H54 (cell line): ENCODE results near the gene CREB3.

Source experiments
- DNase-seq: peaks from one replicate; pipeline ENCODE4 v3.0.0; 2011; ENCODE audit warnings: low spot score, mixed read lengths; ENCODE audit not compliant: insufficient read length
- FAIRE-seq: peaks from 3 replicates; lab custom pipeline; 2011; peaks lifted over from hg19 to GRCh38; lab: Jason Lieb, UNC
- POLR2A ChIP-seq: IDR thresholded peaks from 2 replicates; pipeline ENCODE4 v1.6.1; 2011; ENCODE audit warnings: low read depth, mild to moderate bottlenecking, low read length

Gene CREB3

DNA sequence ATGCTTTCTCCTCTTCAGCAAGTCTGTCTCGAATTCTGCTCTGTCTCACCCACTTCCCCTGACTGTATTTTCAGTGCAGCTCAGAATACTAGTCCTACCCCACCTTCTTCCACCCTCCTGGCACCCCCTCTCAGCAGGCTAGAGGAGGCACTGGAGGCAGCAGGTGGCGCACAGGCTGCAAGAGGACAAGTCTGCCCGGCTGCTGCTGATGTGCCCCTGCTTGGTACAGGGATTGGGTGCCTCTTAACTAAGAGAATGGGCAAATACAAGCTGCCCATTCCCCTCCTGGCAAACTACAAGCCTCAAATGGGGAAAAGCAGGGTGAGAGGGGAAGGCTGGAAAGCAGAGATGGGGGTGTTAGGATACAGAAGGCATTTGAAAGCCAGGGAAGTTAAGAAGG lies 5.5 kb upstream of the CREB3 start:
- TF ChIP-seq POLR2A, result no peak
- FAIRE-seq (no peak), DNase-seq (no peak)

DNA sequence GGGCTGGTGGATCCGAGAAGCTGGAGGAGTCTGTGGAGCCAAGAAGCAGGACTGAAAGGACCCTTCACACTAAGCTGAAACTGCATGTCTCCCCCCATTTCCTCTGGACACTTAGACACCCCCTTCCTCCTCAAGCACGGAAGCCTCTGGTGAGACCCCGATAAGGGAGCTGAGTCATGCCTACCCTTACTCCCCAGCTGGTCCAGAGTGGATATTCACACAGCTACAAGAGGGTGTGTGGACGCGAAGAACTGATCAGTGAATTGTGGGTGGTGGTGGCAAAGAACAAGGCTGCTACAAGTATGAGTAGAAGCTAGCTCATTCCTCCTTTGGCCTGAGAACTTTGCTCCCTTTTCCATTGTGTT lies 4.8 kb upstream of the CREB3 start:
- FAIRE-seq, result no peak
- no peak for TF ChIP-seq POLR2A
- DNase-seq, result no peak

DNA sequence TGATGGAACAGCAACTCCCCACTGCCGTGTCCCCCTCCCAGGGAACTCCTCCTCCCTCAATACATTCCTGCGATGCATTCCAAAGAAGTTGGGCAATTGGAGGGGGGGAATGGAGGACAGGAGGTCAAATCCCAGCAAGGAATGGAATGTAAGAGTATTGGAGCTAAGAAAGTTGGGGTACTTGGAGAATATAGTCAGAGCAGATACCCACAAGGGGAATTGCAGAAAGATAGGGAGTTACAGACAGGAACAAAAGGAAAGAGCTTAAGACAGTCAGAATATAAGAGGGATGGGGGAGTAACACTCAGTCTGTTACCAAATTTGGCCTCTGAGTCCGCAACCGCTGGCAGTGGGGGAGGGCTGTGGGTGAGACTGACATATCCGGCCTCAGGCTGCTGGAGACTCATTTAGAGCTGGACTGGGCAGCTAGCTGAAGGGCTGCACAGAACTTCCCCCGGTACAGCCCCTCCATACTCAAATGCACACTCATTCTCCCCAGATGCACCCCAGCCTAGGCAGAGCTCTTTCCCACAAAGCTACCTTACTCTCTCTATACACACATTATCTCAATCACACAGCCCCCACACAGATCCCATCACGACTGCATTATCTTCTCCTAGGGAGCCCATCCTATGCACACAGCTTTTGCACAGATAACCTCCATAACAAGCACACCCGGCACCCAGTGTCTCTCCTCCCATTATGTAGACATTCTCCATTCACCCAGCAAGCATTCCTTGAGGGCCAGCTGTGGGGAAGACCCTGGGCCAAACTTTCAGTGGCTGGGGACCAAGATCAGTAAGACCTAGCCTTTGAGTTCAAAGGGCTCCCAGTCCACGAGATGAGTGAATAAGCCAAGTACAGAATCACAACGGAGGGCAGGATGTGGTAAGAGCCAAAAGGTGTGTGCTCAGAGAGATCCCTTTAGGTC lies 4.2 kb upstream of the CREB3 start:
- DNase-seq, result peak; percentile 48
- FAIRE-seq, result no peak

DNA sequence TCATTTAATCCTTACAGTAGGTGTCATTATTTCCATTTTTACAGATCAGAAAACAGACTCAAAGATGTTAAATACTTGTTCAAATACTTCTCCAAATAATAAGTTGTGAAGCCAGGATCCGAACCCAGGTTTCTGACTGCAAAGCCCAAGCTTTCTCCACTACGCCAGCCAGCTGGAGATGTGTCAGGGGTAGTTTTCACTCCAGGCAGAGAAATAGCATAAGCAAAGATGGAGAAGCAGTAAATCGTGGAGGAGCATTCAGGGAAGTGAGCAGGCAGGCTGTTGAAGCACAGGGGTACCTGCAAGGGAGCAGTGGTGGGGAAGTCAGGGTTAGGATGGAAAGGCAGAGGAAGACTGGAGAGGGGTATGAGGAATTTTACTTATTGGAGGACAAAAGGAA lies 3.4 kb upstream of the CREB3 start:
- TF ChIP-seq POLR2A, result no peak

More for the DNA sequence above, 4.2 kb upstream of the CREB3 start:
- TF ChIP-seq POLR2A, result no peak

DNA sequence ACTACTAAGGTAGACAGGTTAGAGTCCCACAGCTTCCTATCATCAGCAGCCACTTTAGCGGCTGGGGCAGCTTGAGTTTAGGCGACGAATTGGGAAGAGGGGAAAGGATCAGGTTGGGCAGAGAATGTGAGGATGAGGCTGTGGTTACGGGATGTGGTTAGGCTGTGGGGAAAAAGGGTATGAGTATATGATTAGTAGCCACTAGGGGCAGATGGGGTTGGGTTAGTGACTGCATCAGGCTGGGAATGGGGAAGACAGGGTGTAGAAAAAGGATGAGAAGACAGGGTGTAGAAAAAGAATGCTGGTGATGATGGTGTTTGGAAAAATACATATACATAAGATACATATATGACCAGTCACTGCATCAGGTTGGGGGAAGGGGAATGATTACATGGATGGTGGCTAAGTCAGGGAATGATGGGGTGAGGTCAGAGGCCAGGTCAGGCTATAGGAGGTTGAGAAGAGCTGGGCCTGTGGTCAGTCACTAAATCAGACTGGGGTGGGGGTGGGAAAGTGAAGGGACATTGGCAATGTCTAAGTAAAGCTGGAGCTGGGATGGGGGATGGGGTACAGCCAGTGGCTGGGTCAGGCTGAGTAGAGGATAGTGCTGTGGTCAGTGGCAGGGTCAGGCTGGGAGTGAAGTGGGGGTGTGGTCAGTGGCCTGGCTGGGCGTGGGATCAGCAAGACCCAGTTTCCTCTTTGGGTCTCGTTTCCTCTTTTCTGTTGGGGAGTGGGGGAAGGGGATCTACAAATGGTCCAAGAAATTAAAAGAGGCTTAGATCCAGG lies 2.6 kb upstream of the CREB3 start:
- DNase-seq (peak; percentile 86), FAIRE-seq (peak; percentile 41)
- TF ChIP-seq POLR2A, result no peak

More for the DNA sequence above, 3.4 kb upstream of the CREB3 start:
- FAIRE-seq, result no peak
- DNase-seq, result no peak

DNA sequence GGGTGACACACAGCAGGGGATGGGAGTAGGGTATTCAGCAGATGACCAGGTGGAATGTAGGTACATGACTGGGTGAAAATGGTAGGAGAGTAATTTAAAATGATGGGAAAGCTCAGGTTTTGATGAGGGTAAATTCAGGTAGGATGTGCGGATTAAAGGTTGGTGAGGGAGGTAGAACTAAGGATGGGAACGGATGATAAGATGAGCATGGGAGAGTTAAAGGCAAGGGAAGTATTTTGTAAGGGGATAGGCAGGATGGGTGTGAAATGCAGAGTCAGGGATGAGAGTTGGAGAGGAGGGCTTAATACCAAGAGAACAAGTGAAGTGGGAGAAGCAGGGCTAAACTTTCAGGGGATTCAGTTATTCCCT lies 2.0 kb upstream of the CREB3 start:
- no peak for FAIRE-seq
- no peak for DNase-seq
- TF ChIP-seq POLR2A, result no peak

DNA sequence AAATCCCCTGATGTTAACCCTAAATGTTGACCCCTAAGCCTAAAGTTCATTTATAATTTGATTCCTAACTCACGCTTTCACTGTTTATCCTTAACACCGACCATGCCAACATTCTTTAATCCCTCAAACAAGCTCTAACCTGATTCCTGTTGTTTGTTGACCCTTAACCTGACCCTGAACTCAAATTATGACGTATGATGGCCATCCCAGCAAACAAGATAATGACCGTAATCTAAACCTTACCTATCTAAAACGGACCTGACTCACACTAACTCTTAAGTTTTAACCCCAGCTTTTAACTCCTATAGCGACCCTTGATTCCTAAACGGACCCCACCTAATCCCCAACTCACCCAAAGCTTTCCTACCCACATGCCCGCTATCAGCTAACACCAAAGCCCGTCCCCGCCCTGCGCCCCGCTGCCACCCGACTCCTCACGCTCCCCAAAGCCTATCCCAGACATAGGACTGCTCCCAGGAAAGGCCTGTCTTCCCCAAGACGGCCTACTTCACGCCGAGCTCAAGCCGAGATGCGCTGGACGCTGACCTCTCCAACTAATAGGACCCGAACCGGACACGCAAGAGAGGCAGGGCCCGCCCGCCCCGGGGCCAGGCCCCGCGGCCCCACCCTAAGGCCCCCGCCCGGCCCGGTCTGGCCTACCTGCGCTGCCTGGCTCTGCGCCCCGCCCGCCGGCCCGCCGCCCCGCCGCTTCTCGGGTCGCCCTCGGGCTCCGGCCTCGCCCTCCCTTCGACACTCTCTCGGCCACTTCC lies 866 bp upstream of the CREB3 start:
- no peak for TF ChIP-seq POLR2A
- DNase-seq (peak; percentile 9), FAIRE-seq (no peak)

DNA sequence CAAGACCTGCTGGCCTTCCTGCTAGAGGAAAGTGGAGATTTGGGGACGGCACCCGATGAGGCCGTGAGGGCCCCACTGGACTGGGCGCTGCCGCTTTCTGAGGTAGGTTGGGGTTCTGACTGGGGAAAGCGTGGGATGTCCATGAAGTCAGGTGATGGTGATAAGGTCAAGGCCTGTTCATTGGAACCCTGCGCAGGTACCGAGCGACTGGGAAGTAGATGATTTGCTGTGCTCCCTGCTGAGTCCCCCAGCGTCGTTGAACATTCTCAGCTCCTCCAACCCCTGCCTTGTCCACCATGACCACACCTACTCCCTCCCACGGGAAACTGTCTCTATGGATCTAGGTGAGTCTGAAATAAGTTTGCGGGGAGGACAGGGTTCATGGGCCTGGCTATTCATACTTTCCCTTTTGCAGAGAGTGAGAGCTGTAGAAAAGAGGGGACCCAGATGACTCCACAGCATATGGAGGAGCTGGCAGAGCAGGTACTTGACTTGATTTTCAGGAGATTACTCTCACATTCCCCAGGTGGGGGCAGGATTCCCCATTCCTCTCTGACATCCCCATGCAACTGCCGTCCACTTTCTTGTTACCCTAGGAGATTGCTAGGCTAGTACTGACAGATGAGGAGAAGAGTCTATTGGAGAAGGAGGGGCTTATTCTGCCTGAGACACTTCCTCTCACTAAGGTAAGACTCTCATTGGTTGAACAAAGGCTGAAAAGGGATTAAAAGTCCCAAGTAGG lies 505 bp downstream of the CREB3 start:
- FAIRE-seq (no peak), DNase-seq (peak; percentile 40)
- TF ChIP-seq POLR2A, result no peak

DNA sequence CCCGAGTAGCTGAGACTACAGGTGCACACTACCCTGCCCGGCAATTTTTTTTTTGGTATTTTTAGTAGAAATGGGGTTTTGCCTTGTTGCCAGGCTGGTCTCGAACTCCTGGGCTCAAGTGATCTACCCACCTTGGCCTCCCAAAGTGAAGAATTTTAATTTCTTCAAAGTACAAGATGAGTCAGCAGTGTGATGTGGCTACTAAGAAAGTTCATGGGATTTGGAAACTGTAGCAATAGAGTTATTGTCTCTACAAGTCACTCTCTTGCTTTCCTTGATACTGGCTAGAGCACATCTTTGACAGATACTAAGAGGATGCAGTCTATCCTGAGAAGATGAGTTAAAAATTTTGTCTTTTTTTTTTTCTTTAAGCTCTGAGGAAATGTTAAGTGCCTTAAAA lies 1.6 kb downstream of the CREB3 start:
- no peak for TF ChIP-seq POLR2A
- no peak for DNase-seq
- FAIRE-seq, result no peak

DNA sequence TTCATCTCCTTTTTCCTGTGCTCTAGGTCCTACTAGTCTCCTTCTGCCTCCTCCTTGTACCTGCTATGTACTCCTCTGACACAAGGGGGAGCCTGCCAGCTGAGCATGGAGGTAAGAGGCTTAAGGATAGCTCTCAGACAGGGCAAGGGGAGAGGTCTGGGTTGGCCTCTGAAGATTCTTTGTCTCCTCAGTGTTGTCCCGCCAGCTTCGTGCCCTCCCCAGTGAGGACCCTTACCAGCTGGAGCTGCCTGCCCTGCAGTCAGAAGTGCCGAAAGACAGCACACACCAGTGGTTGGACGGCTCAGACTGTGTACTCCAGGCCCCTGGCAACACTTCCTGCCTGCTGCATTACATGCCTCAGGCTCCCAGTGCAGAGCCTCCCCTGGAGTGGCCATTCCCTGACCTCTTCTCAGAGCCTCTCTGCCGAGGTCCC lies 3.8 kb downstream of the CREB3 start:
- DNase-seq (peak; percentile 48), FAIRE-seq (no peak)
- no peak for TF ChIP-seq POLR2A

DNA sequence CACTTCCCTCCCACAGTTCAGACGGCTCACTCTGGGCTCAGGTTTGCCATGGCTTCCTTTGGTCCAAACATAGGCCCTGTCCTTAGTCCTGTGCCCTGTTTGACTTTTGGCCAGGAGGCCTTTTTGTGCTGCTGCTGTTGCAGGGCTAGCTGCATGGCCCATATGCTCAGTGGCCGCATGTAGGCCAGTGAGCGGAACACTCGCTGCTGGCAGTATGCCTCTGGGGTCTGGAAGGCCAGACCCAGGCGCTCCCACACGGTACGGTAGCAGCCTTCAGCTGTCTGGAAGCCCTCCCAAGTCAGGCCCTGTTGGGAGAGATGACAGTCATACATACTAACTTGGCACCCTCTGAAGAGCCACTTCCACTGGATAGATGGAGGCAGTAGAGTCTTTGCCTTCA lies 4.7 kb downstream of the CREB3 start:
- TF ChIP-seq POLR2A, result no peak
- FAIRE-seq (no peak), DNase-seq (no peak)

DNA sequence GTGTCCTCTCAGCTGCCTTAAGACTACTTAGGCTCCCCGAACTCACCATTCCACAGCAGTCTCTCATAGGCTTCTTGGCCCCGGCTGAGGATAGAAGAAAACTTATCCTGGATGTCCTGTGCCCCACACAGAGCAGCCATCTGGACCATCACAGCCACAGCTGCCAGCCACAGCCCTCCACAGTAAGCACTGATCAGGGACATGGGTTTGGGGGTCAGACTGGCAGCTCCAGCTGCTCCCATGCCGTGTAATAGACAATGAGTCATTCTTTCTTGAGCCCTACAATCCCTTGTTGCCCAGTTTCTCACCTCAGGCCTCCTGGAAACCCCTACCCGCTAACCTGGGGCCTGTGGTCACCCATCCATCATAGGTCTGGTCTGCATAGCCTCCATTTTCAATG lies 5.7 kb downstream of the CREB3 start:
- FAIRE-seq (no peak), DNase-seq (no peak)
- TF ChIP-seq POLR2A, result no peak

DNA sequence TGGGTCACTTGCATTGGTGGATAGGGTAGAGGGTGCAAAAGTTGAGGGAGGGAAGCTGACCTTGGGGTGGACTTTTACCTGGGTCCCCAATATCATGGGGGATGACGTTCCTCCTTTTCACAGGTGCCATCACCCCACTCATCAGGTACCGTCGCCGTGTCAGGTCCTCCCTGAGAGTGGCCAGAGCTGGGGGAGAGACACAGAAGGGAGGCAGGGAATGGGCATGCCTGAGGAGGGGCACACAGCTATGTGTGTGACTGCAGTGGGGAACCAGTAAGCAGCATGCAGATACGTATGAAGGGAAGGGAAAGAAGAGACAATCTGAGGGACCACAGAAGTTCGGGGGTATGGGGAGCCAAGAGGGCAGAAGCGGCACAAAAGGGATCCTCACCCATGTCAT lies 6.5 kb downstream of the CREB3 start:
- FAIRE-seq (no peak), DNase-seq (no peak)
- TF ChIP-seq POLR2A, result no peak

DNA sequence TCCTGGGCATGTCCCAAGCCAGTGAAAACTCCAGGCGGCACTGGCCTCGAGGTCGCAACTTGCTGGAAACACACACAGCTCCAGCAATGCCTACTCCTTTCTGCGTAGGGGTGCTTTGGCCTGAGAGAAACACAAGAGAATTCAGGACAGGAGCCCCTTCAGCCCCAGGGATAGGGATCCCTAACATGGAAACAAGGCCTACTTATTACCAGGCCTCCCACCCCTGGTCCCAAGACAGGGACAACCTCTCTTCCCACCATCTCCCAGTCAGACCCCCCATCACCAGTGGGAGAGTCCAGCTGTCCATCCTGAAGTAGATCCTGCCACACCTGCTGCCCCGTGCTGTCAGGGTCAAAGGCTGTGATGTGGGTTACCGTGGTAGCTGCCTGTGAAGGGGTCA lies 7.8 kb downstream of the CREB3 start:
- FAIRE-seq (no peak), DNase-seq (no peak)
- no peak for TF ChIP-seq POLR2A
